ENCODE data around the gene CHST6. TPM values are rescaled to one million over a fixed set of nuclear protein-coding genes. Genes with fewer than 3 reads are reported as not detected.
"Not testable (repeated sequence)": the region's sequence is repeated elsewhere in the genome, so short reads cannot be mapped to it uniquely, and the experiment has no call there.

Gene CHST6
- total RNA-seq, 4 donors from 2014 or later: 0.62 to 3.2 (median 1.6) TPM

DNA sequence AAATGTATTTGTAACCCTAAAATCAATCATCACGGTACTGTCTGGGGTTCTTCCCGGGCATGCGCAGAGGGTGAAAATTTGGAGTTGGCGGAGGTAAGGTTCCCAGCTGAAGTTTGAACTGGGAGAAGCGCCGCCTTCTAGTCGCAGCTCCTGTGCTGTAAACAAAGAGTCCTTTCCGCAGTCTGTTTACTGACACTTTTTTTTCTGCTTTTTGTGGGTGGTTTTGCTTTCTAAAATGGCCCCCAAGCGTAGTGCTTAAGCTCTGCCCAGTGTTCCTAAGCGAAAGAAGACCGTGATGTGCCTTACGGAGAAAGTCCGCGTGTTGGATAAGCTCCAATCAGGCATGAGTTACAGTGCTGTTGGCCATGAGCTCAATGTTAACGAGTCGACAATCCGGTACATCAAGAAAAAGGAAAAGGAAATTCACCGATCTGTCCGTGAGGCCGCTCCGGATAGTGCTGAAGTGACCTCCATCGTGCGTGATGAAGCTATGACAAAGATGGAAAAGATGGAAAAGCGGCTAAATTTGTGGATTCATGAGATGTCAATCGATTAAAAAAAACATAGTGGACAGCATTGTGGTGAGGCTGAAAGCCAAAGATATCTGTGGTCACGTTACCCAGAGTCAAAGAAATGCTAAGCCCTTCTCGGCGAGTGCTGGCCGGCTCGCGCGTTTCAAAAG is 61.4 kb downstream of the CHST6 start:
- peaks cover 0 to 41% (median 10%) of the 10 kb centered on the region in 3 donors for H3K4me1 ChIP-seq
- H3K27ac ChIP-seq: peak overlapping the region; percentile 93 to 100 (median 98)
- 3 to 16% methylated on average over 20 to 23 of the region's 32 CpGs for WGBS, 2 donors (ENCODE audit: low coverage in 1 of 2)
- TF ChIP-seq POLR2A (IDR thresholded peaks at IDR 0.05) (peak in 1 of 2 donors; percentile 8), CTCF (IDR thresholded peaks at IDR 0.05) (no peak), POLR2AphosphoS5 (IDR thresholded peaks at IDR 0.05) (peak; percentile 75)
- H3K27me3 ChIP-seq: no peaks in the 10 kb centered on the region
- no peaks in the 10 kb centered on the region for H3K9me3 ChIP-seq
- ATAC-seq: peak; percentile 80
- no peaks in the 10 kb centered on the region for H3K36me3 ChIP-seq
- peak overlapping the region; percentile 69 for H3K4me3 ChIP-seq

DNA sequence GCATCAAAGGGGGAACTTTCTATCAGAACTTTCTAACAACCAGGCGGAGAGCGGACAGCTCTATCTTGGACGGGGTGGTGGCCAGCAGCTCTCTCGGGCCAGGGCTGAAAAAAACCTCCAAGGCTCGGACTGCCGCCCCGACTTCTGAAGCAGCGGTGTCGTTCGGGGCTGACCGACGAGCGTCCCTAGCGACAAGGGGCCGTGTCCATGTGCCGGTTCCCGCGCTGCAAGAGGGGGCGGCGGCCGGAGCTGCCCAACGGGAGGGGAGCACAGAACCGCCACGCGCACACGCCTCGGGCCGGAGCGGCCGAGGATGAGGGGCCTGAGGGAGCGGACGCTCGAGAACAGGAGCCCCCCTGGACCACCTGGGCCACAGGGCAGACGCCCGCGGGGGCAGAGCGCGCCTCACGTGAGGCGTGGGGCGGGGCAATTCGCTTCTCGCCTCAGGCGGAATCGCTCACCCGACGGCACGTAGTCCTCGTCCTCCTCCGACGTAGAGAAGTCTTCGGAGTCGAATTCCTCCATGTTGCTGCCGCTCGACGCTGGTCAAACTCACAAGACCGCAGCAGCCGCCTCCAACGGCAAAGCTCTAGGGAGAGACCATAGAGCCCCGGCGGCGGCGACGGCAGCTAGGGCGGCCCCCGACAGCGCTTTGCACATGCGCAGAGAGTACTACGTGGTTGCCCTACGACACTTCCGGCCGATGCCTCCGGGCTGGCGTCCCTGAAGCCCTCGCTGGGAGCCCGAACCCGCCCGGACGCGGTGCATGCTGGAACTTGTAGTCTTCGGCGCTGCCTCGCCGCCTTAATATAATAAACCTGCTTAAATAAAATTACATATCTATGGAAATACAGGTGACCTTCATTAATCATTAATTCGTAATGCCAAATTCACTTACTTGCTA is 62.2 kb downstream of the CHST6 start, which contains the start of gene CFDP1:
Gene CFDP1 (minus strand): TSS at position 676 of the 904 bp plus-strand sequence. CDS start 151 bp downstream, at position 525.
- Histone ChIP-seq H3K36me3 (no peaks in the 10 kb centered on the region), H3K9me3 (no peaks in the 10 kb centered on the region), H3K4me1 (peaks cover 0 to 41% (median 10%) of the 10 kb centered on the region in 3 donors), H3K4me3 (peak within 1 kb of the TSS; percentile 69), H3K27ac (peak within 1 kb of the TSS; percentile 93 to 100 (median 98)), H3K27me3 (no peaks in the 10 kb centered on the region)
- peak; percentile 98 for ATAC-seq
- peak; percentile 58 to 74 for TF ChIP-seq POLR2A (IDR thresholded peaks at IDR 0.05)
- TF ChIP-seq CTCF (IDR thresholded peaks at IDR 0.05): peak in 2 of 4 experiments; percentile 9 to 50
- peak; percentile 73 for TF ChIP-seq POLR2AphosphoS5 (IDR thresholded peaks at IDR 0.05)
- TF ChIP-seq EP300 (IDR thresholded peaks at IDR 0.05): no peak
- WGBS, 2 donors (ENCODE audit: low coverage in 1 of 2): 0 to 1% methylated on average over 6 to 16 of the region's 85 CpGs

GRCh38 chr16:75429621-75430403 is 65.4 kb downstream of the CHST6 start:
- Histone ChIP-seq H3K9me3 (no peaks in the 10 kb centered on the region), H3K4me1 (peaks cover 0 to 36% (median 10%) of the 10 kb centered on the region in 3 donors), H3K27me3 (no peaks in the 10 kb centered on the region), H3K4me3 (no peak overlapping the region), H3K27ac (no peak overlapping the region), H3K36me3 (no peaks in the 10 kb centered on the region)
- WGBS, 2 donors (ENCODE audit: low coverage in 1 of 2): 72 to 79% methylated on average over 9 to 11 of the region's 11 CpGs
- TF ChIP-seq POLR2A (IDR thresholded peaks at IDR 0.05) (no peak), CTCF (IDR thresholded peaks at IDR 0.05) (no peak), POLR2AphosphoS5 (IDR thresholded peaks at IDR 0.05) (no peak), EP300 (IDR thresholded peaks at IDR 0.05) (no peak)
- ATAC-seq: no peak

GRCh38 chr16:75426524-75426923 is 68.7 kb downstream of the CHST6 start:
- H3K27ac ChIP-seq, ATAC-seq: not testable (repeated sequence)

DNA sequence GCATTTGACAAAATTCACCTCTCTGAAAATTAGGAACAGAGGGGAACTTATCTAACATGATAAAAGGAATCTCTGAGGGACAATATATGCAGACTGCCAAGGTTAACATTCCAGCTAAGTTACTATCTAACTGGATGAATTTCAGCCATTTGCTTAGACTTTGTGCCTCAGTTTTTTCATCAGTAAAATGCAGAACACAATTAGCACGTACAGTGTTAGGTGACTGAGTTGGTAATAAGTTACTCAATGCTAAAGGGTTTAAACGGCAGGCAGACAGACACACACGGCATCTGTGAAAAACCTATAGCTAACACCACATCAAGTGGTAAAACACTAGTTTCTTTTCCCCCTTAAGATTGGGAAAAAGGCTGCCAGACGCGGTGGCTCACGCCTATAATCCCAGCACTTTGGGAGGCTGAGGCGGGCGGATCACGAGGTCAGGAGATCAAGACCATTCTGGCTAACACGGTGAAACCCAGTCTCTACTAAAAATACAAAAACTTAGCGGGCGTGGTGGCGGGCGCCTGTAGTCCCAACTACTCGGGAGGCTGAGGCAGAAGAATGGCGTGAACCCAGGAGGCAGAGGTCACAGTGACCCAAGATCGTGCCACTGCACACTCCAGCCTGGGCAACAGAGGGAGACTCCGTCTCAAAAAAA is 71.0 kb downstream of the CHST6 start:
- not testable (repeated sequence) for H3K4me3 ChIP-seq, H3K27me3 ChIP-seq, H3K27ac ChIP-seq, H3K9me3 ChIP-seq, ATAC-seq, H3K36me3 ChIP-seq
- WGBS, 2 donors (ENCODE audit: low coverage in 1 of 2): 78 to 88% methylated on average over 12 to 18 of the region's 18 CpGs
- H3K4me1 ChIP-seq: peaks cover 0 to 21% (median 0%) of the 10 kb centered on the region in 3 donors

More at GRCh38 chr16:75426524-75426923, 68.7 kb downstream of the CHST6 start:
- WGBS, 2 donors (ENCODE audit: low coverage in 1 of 2): 77 to 83% methylated on average over 2 of the region's 2 CpGs
- not testable (repeated sequence) for H3K4me3 ChIP-seq, H3K36me3 ChIP-seq, H3K9me3 ChIP-seq, H3K27me3 ChIP-seq
- peaks cover 0 to 17% (median 0%) of the 10 kb centered on the region in 3 donors for H3K4me1 ChIP-seq

Measured in gastroesophageal sphincter (tissue), 4 donors.